ENCODE data around the gene ARFRP1. TPM values are rescaled to one million over a fixed set of nuclear protein-coding genes. Genes with fewer than 3 reads are reported as not detected.

Gene ARFRP1, protein sequence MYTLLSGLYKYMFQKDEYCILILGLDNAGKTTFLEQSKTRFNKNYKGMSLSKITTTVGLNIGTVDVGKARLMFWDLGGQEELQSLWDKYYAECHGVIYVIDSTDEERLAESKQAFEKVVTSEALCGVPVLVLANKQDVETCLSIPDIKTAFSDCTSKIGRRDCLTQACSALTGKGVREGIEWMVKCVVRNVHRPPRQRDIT
- total RNA-seq = 52.2 TPM

DNA sequence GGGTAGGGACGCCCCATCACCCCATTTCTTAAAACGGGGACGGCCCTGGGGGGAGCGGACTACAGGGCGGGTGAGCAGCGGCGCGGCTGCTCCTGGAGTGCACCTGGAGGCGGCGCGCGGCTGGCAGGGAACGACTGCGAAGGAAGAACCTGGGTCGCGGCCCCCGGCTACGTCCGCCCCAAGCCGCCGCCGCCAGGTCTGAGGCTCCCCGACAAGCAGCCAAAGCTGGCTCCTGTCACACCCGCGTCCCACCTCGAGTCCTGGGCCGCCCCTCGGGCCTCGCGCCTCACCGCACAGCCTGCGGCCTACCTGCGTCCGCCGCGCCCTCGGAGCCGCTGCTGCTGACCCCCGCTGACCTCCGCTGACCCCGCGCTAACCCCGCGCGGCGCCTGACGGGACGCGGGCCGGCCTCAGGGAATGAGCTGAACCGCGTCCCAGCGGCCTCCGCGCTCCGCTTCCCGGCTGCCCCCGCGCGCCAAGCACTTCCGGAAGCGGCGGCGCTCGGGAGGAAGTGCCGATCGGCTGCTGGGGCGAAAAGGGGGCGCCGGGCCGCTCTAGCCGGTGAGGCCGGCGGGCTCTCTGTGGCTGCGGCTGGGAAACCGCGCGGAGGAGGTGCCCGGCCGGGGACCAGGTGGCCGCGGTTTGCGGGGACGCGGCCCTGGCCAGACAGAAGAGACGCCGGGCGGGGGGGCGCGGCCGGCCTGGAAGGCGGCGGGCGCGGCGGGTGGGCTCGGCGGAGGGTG is at the start of gene ARFRP1, which contains the start of gene ZGPAT:
ARFRP1 (minus strand) TSS at position 419 of the 743 bp plus-strand sequence. CDS start 885 bp downstream, outside the sequence.
ZGPAT (plus strand) TSS at position 482 of the 743 bp plus-strand sequence. CDS start 542 bp downstream, outside the sequence.
- peak; percentile 91 for DNase-seq (ENCODE audit: low spot score)

- DNase-seq (ENCODE audit: low spot score) = no peak
Observed at GRCh38 chr20:63756648-63756991, 48.8 kb upstream of the ARFRP1 start.

DNA sequence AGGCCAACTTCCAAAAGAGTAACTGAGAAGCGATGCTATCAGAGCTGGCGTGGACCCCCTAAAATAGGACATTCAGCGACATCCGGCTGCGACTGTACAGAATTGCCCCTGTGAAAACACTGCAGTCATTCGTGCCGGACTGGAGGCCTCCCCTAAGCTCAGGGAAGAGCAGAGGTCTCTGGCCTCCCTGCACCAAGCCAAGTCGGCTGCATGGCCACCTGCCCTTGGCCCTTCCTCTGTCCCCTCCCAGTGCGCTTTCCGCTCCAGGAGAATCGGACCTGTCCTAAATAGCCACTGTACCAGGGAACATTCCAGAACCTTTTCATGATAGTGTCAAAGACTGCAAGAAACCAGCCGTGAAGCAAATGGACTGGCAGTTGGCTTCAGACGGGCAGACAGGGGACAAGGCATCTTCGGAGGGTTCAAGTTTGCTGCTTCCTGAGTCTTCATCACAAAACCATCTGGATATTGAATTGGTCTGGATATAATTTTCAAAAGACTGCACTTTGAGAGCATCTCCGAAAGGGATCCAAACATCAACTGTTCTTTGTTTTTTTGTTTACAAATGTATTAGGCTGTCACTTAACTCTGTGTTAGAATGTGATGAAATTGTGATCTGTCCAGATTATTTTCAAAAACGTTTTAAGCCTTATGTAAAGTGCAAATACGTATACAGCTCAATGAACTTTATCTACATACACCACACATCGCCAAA is 48.3 kb upstream of the ARFRP1 start:
- no peak for DNase-seq (ENCODE audit: low spot score)

- no peak for DNase-seq (ENCODE audit: low spot score)
Observed at GRCh38 chr20:63754008-63754407, 46.2 kb upstream of the ARFRP1 start.

- no peak for DNase-seq (ENCODE audit: low spot score)
Observed at GRCh38 chr20:63753381-63753780, 45.6 kb upstream of the ARFRP1 start.

GRCh38 chr20:63752411-63753101 is 44.8 kb upstream of the ARFRP1 start:
- no peak for DNase-seq (ENCODE audit: low spot score)

GRCh38 chr20:63751471-63752271 is 43.9 kb upstream of the ARFRP1 start:
- DNase-seq (ENCODE audit: low spot score) = no peak

DNA sequence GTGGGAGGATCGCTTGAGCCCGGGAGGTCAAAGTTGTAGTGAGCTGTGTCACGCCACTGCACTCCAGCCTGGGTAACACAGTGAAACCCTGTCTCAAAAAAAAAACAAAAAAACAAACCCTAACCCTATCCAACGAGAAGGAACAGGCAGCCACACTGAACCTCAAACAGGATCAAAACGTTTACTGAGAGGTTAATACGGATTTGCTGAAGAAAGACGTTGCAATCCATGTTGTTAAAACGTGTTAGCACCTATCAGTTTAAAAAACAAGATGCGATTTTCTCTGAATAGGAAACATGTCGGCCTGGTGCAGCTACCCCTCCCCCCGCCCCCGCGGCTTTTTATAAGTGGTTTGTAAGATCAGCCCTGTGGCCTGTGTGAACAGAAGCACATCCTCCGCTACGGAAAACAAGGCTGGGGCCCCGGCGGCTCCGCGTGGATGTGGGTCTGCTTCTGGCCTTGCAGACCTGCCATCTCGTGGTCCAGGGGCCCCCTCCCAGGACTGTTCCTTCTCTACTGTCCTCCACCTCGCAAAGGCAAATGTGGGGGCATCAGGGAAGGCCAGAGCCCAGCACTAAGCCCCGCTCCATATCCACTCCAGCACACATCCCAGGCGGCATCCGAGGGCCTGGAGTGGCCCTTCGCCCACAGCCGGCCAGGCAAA is 43.2 kb upstream of the ARFRP1 start:
- DNase-seq (ENCODE audit: low spot score) = no peak

DNA sequence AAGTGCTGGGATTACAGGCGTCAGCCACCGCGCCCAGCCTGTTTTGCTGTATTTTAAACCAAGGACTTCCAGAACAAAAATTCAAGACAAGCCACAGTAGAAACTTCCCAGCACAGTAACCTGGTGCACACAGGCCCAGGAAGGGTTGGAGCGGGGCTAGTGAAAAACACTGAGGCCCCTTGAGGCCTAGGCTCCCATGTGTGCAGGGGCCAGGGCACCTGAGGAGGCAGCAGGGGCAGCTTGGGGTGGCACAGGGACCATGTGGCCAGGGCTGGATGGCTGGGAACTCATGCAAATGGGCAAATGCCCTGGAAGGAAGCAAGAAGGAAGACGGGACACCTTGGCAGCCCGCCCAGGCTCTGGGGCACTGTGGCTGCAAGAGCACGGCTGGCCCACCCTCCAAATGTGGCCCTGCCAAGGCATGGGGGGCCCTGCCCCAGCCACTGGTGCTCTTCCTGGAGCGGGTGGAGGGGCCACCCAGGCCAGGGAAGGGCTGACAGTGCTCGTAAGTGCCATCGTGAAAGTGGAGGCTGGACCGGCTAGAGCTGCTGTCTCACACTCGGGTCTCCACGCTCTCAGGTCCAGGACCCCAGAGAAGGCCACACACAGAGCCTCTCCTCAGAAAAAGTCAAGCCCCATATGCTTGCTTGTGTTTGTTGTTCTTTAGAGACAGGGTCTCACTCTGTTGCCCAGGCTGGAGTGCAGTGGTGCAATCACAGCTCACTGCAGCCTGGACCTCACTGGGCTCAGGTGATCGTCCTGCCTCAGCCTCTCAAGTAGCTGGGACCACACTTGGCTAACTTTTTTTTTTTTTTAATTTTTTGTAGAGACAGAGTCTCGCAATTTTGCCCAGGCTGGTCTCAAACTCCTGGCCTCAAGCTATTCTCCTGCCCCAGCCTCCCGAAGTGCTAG is 42.1 kb upstream of the ARFRP1 start:
- DNase-seq (ENCODE audit: low spot score) = no peak

- no peak for DNase-seq (ENCODE audit: low spot score)
Observed at GRCh38 chr20:63748934-63749270, 41.1 kb upstream of the ARFRP1 start.

DNA sequence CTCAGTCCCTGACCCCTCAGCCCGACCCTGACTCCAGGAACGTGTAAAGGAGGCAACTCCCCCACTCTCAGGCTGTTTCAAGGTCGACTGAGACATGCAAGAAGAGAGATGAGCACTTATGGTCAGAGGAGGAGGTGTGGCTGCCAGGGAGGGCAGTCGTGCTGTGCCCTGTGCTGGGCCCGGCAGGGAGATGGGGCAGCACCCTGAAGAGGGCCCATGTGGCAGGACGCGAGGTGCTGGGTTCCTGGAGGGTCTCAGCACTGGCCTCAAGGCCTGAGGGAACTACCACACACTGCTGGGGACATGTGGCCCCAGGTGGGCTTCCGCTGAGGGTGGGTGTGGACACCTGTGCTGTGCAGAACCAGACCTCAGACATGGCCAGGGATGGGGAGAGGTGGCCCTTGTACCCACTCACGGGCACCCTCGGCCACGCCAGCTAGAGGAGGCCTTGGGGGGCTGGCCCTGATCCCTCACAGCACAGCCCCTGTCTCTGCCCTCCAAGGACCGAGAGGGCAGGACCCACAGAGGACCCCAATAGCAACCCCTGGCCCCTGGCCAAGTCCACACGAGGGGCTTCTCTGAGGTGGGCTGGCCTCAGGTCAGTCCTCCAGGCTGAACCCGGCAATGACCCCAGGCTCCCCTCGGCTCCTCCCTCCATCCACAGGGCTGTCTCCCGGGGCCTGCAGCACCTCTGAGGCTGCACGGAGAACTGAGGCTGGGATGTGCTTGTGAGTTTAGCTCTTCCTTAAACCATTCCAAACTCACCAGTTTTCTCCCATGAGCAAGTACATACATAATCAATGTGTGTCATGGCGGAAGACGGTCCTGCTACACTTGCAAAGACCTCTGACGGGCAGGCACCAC is 40.5 kb upstream of the ARFRP1 start:
- DNase-seq (ENCODE audit: low spot score) = no peak

DNA sequence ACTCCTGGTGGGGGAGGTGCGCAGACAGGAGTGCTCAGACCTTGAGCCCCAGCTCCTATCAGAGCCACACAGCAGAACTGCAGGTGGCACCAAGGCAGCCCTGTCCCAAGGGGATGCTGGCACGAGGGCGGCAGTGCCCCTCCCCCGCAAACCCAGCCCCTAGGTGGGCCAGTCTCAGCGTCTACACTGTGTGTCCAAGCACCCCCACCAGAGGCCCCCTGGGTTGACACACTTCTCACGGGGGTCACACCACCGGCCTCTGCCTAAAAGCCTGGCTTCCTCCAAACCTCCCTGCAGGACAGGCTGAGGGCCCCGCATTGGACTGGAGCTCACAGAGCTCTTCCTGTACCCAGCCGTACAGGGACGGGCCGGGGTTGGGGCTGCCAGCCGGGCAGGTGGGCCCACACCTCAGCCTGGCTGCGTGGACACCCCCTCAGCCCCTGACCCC is 39.9 kb upstream of the ARFRP1 start:
- no peak for DNase-seq (ENCODE audit: low spot score)

DNA sequence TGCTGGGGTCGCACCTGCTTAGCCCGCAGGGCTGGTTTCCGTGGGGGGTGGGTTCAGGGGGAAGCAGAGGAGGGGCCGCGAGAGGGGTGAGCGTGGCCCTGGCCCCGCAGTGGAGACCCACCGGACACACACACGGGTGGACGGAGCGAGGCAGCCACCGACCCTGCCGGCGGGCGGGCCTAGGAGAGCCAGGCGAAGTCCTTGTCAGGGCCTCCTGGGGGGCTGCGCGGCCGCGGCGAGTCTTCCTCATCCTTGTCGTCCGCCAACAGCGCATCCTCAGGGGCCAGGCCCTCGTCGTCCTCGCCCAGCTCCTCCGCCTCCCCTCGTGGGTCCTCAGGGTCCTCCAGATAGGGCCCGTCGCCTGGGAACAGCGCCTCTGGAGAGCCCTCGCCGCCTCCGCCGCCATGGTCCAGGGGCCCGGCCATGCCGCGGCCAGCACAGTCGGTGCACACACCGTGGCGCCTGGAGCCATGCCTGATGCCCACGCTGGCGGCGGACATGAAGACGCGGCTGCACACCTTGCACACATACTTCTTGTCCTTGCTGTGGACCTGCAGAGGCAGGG is 39.1 kb upstream of the ARFRP1 start:
- DNase-seq (ENCODE audit: low spot score) = no peak

DNA sequence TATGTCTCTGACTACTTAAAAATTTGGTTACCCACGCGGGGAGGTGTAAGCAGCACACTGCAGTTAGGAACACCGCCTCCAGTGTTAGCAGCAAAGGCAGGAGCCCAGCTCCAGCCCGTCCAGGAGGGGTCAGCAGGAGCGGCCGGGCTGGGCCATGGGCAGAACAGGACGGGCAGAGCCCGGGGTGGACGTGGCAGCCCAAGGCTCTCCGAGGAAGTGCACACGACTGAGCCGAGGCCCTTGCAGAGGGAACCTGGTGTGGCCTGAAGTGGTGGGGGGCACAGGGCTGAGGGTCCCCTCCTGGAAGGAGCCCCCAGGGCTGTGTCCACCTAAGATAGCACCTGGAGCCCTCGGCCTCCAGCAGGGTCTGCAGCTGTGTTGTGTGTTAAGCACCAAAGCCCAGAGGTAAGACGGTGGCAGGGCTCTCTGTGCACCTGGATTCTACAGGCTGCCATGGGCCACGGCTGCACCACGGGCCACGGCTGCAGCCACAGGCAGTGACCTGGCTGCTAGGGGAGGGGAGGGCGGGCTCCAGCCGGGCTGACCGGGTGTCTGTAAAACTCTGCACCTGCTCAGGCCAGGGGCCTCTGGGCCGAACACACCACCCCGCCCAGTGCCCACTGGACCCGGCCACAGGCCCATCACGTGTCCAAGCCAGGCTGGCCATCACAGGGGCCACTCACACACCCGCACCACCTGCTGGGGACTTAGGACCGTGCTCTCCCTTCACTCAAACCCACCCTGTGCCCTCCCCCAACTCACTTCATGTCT is 38.4 kb upstream of the ARFRP1 start:
- no peak for DNase-seq (ENCODE audit: low spot score)

DNA sequence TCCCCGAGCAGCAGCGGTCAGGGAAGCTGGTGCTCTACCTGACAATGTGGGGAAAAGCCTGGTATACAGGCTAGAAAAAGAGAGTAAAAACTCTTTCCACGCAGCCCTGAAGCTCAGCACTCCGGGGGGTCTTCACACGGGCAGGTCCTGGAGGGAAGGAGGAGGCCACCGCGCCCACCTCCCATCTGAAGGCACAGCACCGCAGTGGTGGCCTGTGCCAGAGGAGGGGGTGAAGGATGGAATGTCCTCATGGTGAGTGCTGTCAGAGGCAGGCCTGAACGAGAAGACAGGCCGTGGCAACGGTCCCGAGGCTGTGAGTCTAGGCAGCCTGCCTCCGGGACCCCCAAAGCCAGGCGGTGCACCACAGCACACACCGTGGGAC is 37.6 kb upstream of the ARFRP1 start:
- no peak for DNase-seq (ENCODE audit: low spot score)

DNA sequence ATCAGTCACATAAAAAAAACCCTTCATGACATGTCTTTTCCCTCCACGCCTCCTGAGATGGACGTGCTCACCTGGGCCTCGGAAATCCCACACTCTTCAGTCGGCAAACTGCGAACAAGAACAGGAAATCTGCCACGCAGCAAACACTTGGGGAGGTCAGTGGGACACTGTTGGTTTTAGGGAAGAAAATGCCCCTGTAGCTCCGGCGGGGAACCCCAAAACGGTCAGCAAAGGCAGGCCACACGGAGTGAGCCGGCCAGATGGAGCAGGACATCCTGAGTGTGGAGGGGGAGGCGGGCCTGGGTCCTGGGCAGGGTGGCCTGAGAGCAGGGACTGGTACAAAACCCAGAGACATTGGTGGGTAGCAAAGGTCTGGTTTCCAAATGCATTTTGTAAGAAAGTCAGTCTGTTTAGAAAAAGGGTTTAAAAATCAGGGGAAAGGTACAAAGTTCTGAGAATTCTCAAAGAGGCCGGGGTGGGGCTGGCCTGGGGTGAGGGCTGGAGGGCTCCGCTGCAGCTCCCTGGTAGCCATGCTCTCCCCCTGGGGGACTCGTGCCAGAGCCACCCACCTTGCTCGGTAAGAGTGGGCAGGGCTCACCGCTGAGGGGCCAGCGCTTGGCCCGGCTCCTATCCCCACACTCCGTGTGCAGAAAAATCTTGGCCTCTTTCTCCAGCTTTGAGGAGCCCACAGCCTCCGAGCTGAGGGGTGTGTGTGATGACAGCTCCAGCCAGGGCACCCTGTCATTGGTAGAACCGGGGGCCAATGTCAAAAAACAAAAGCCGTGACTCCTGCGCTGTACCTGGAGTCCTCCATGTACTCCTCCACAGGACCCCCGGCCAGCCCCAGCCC is 37.0 kb upstream of the ARFRP1 start:
- DNase-seq (ENCODE audit: low spot score) = no peak

DNA sequence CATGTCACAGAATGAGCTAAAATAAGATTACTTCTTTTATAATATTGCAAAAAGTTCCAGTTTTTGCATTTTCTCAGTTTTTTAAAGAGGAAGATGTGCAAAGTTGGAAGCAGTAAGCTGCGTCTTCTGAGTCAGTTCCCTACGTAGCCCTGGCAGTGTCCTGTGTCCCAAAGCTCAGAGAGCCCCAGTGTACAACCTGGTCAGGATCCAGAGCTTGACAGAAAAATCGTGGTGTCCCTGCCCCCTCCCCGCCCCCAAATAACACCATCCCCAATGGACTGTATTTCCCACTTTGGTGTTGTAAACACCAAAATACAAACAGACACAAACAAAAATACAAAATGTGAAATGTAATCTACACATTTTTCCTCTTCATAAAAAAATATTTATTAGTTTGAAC is 36.4 kb upstream of the ARFRP1 start:
- no peak for DNase-seq (ENCODE audit: low spot score)

Measured in mucosa of gallbladder (tissue), 1 donor.